DND-41 (cell line): ENCODE measurements around the gene ZNF112.

Experiments used
- EZH2 ChIP-seq: IDR thresholded peaks from 3 replicates; pipeline ENCODE4 v1.6.1; 2012; ENCODE audit warnings: borderline replicate concordance, low read depth, mild to moderate bottlenecking, moderate library complexity, low read length, inconsistent platforms; ENCODE audit not compliant: severe bottlenecking
- TF ChIP-seq, protein P1 (sequence below): IDR thresholded peaks from 2 replicates; pipeline ENCODE4 v1.5.1; 2012; ENCODE audit warnings: borderline replicate concordance, low read length, moderate library complexity, mild to moderate bottlenecking; ENCODE audit not compliant: poor library complexity, severe bottlenecking; ENCODE audit errors: extremely low read depth

DNA sequence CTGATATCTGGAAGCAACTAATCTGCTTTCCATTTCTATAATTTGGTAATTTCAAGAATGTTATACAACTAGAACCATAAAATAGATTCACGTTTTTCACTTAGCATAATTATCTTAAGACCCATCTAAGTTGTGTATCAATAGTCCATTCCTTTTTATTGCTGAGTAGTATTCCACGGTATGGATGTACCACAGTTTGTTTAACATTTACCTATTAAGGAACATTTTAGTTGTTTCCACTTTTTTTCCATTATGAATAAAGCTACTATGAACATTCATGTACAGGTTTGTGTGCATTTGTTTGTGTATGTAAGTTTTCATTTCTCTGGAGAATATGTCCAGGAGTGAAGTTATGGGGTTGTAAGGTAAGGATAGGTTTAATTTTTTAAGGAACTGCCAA, 18.3 kb upstream of the ZNF112 start:
- TF ChIP-seq, protein P1, sequence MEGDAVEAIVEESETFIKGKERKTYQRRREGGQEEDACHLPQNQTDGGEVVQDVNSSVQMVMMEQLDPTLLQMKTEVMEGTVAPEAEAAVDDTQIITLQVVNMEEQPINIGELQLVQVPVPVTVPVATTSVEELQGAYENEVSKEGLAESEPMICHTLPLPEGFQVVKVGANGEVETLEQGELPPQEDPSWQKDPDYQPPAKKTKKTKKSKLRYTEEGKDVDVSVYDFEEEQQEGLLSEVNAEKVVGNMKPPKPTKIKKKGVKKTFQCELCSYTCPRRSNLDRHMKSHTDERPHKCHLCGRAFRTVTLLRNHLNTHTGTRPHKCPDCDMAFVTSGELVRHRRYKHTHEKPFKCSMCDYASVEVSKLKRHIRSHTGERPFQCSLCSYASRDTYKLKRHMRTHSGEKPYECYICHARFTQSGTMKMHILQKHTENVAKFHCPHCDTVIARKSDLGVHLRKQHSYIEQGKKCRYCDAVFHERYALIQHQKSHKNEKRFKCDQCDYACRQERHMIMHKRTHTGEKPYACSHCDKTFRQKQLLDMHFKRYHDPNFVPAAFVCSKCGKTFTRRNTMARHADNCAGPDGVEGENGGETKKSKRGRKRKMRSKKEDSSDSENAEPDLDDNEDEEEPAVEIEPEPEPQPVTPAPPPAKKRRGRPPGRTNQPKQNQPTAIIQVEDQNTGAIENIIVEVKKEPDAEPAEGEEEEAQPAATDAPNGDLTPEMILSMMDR = no peak
- no peak for TF ChIP-seq EZH2
